ENCODE measurements around the gene CUEDC1.

DNA sequence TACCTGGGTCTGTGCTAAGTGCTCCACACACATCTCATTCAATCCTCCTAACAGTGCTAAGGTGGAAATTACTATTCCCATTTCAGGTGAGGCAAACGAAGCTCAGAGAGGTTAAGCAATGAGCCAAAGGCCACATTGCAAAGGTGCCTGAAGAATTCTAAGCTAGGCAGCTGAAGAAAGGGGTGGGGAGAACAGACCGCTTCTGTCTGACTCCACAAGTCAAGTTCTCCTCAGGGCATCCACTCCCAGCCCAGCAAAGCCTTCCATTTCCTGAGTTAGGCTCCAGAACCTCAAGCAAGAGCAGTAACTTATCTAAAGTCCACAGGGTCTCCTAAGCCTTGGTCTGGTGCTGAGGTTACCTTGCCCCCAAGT, 78.4 kb downstream of the CUEDC1 start:
- TF ChIP-seq, protein P1, sequence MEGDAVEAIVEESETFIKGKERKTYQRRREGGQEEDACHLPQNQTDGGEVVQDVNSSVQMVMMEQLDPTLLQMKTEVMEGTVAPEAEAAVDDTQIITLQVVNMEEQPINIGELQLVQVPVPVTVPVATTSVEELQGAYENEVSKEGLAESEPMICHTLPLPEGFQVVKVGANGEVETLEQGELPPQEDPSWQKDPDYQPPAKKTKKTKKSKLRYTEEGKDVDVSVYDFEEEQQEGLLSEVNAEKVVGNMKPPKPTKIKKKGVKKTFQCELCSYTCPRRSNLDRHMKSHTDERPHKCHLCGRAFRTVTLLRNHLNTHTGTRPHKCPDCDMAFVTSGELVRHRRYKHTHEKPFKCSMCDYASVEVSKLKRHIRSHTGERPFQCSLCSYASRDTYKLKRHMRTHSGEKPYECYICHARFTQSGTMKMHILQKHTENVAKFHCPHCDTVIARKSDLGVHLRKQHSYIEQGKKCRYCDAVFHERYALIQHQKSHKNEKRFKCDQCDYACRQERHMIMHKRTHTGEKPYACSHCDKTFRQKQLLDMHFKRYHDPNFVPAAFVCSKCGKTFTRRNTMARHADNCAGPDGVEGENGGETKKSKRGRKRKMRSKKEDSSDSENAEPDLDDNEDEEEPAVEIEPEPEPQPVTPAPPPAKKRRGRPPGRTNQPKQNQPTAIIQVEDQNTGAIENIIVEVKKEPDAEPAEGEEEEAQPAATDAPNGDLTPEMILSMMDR (IDR thresholded peaks at IDR 0.05) = no peak
- no peak for TF ChIP-seq EZH2 (IDR thresholded peaks at IDR 0.05; ENCODE audit: borderline replicate concordance, insufficient read depth, low read depth, low read length, poor library complexity, severe bottlenecking)

Measured in B cell (primary cell).